ENCODE results near the gene MAN1A2. TPM values are rescaled to one million over a fixed set of nuclear protein-coding genes. Genes with fewer than 3 reads are reported as not detected.
"Not testable (repeated sequence)": the region's sequence is repeated elsewhere in the genome, so short reads cannot be mapped to it uniquely, and the experiment has no call there.

MAN1A2 gene
- total and polyA plus RNA-seq, 9 of the 15 experiments (the other 6 are each of a cell fraction or from before 2014, with no cell fraction given), result 4.2 to 38.4 (median 18.7) TPM

DNA sequence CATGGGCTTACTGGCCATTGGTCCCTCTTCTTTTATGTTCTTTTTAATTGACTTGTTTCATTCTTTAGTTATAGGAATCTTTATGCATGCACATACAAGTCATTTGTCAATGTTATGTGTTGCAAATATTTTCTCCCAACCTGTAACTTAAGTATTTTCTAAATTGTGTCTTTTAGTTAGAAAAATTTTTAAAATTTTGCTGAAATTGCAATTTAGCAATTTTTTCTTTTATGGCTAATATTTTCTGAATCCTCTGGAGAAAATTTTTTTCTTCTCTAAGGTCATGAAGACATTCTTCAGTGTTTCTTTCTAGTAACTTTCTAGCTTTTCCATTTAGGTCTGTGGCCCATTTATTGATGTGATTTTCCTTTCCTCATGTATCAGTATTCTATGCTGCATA is 189.7 kb downstream of the MAN1A2 start:
- H3K27ac ChIP-seq (ENCODE audit: extremely low read depth, low read depth, low read length), result no peak overlapping the region
- POLR2A ChIA-PET, result interaction anchor here (0.5 kb wide), 1 partner anchor 615 kb away, joined by 3 read pairs; no protein-coding TSS in a partner anchor
- in situ Hi-C loops (cut with MboI), result no loop called here

DNA sequence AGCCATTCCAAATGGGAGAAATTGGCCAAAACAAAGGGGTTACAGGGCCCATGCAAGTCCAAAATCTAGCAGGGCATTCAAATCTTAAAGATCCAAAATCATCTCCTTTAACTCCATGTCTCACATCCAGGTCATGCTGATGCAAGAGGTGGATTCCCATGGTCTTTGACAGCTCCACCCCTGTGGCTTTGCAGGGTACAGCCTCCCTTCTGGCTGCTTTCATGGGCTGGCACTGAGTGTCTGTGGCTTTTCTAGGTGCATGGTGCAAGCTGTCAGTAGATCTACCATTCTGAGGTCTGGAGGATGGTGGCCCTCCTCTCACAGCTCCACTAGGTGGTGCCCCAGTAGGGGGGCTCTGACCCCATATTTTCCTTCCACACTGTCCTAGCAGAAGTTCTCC is 191.2 kb downstream of the MAN1A2 start:
- H3K9me1 ChIP-seq (ENCODE audit: control insufficient read depth, insufficient read depth, low read length); in situ Hi-C loops (cut with MboI); H3K36me3 ChIP-seq (ENCODE audit: control insufficient read depth, insufficient read depth, low read length); CTCF ChIA-PET (ENCODE audit: low intra/inter-chr PET ratio); BruUV-seq (replicated peaks); H3K4me2 ChIP-seq (ENCODE audit: insufficient read depth, low read length); H3K9me3 ChIP-seq (replicated peaks; ENCODE audit: control insufficient read depth, insufficient read depth, low read depth, low read length); H3K9ac ChIP-seq (ENCODE audit: insufficient read depth in 1 of 2, low read depth in 2 of 2, low read length in 2 of 2); H3K4me3 ChIP-seq; H2AFZ ChIP-seq (ENCODE audit: low read depth, low read length); ATAC-seq; FAIRE-seq; H3K27me3 ChIP-seq (ENCODE audit: control insufficient read depth in 2 of 2, insufficient read depth in 2 of 2, low read length in 2 of 2); DNase-seq (ENCODE audit: extremely low read depth in 1 of 4, low spot score in 3 of 4); H3K79me2 ChIP-seq (ENCODE audit: control insufficient read depth, insufficient read depth, low read length); H3K4me1 ChIP-seq (replicated peaks in 1 of 2; ENCODE audit: control insufficient read depth in 2 of 2, insufficient read depth in 2 of 2, low read length in 2 of 2); H4K20me1 ChIP-seq (replicated peaks; ENCODE audit: control insufficient read depth, insufficient read depth, low read length); intact Hi-C loops (cut with micrococcal nuclease); H3K27ac ChIP-seq (ENCODE audit: extremely low read depth, low read depth, low read length): not testable (repeated sequence)
- POLR2A ChIA-PET, result interaction anchor here (0.8 kb wide), 1 partner anchor 17 kb away, joined by 3 read pairs; no protein-coding TSS in a partner anchor

More for the DNA sequence above, 189.7 kb downstream of the MAN1A2 start:
- Histone ChIP-seq H3K27me3 (ENCODE audit: control insufficient read depth in 2 of 2, insufficient read depth in 2 of 2, low read length in 2 of 2) (no peaks in the 10 kb centered on the region), H3K9me3 (replicated peaks; ENCODE audit: control insufficient read depth, insufficient read depth, low read depth, low read length) (peaks cover 8% of the 10 kb centered on the region; the same call in 1 of the 2 replicates), H3K4me1 (replicated peaks in 1 of 2; ENCODE audit: control insufficient read depth in 2 of 2, insufficient read depth in 2 of 2, low read length in 2 of 2) (peaks cover 0 to 5% of the 10 kb centered on the region in 2 experiments; a peak in 3 of 5 replicates), H3K36me3 (ENCODE audit: control insufficient read depth, insufficient read depth, low read length) (no peaks in the 10 kb centered on the region), H4K20me1 (replicated peaks; ENCODE audit: control insufficient read depth, insufficient read depth, low read length) (no peaks in the 10 kb centered on the region), H3K9me1 (ENCODE audit: control insufficient read depth, insufficient read depth, low read length) (no peaks in the 10 kb centered on the region), H2AFZ (ENCODE audit: low read depth, low read length) (no peak overlapping the region), H3K4me3 (no peak overlapping the region), H3K9ac (ENCODE audit: insufficient read depth in 1 of 2, low read depth in 2 of 2, low read length in 2 of 2) (no peak overlapping the region), H3K79me2 (ENCODE audit: control insufficient read depth, insufficient read depth, low read length) (no peaks in the 10 kb centered on the region), H3K4me2 (ENCODE audit: insufficient read depth, low read length) (no peak overlapping the region)
- intact Hi-C loops (cut with micrococcal nuclease), result no loop called here
- FAIRE-seq (no peak), DNase-seq (ENCODE audit: extremely low read depth in 1 of 4, low spot score in 3 of 4) (no peak), ATAC-seq (no peak)
- CTCF ChIA-PET (ENCODE audit: low intra/inter-chr PET ratio), result no interaction called here
- TF ChIP-seq NFATC3 (IDR thresholded peaks at IDR 0.05) (no peak), C11orf30 (IDR thresholded peaks at IDR 0.05; ENCODE audit: low read depth) (peak; percentile 85), CHD1 (IDR thresholded peaks at IDR 0.05; ENCODE audit: low read length) (no peak), MAFK (IDR thresholded peaks at IDR 0.05; ENCODE audit: low read length) (peak; percentile 70; the same call in 1 of the 2 replicates), MAFG (tag; conservative IDR thresholded peaks at IDR 0.05) (peak; percentile 82), ZNF316 (IDR thresholded peaks at IDR 0.05) (peak; percentile 96), EGR1 (conservative IDR thresholded peaks at IDR 0.05) (no peak), TARDBP (IDR thresholded peaks at IDR 0.05) (no peak), TCF3 (CRISPR knock-in tag; IDR thresholded peaks at IDR 0.05) (no peak), MAFF (IDR thresholded peaks at IDR 0.05; ENCODE audit: low read length) (peak; percentile 80), ESRRA (IDR thresholded peaks at IDR 0.05; ENCODE audit: borderline replicate concordance, low read depth) (no peak), BCOR (IDR thresholded peaks at IDR 0.05) (no peak), RBFOX2 (IDR thresholded peaks at IDR 0.05; ENCODE audit: low read depth, low read length) (no peak), SMARCA5 (IDR thresholded peaks at IDR 0.05) (no peak), ZNF668 (CRISPR knock-in tag; IDR thresholded peaks at IDR 0.05) (no peak), HMG20B (CRISPR knock-in tag; IDR thresholded peaks at IDR 0.05) (no peak)
- no TSS peak for BruUV-seq (replicated peaks)

Data from K562 (cell line).